H1 (cell line): ENCODE results near the gene CCBE1. TPM values are rescaled to one million over a fixed set of nuclear protein-coding genes. Genes with fewer than 3 reads are reported as not detected.

ENCODE experiments used
- polyA plus RNA-seq, 7 experiments: library from polyadenylated mRNA; depleted of rRNA in 3 of 7; stranded (reverse) in 5 of 7; unstranded in 2 of 7; fragments of >200 nt in 5 of 7; fragments of 200-250 nt in 2 of 7; gene quantifications; 1 replicate in 5 of 7; 2 replicates in 1 of 7; 4 replicates in 1 of 7; pipeline versions ENCODE4 v1.2.1 to v1.2.3, GENCODE V29; 2011 to 2013; ENCODE audit warnings: missing spikeins in 2 of 7, mixed read lengths in 2 of 7
- total RNA-seq: library from RNA; stranded (reverse); fragmentation: NEBNext Ultra II Directional; extraction: Animal tissue kit (Norgen Biotek cat#: 25700); gene quantifications from 2 replicates; pipeline ENCODE4 v1.2.1, GENCODE V29; 2021
- TF ChIP-seq, protein P1 (sequence below): IDR thresholded peaks from 2 replicates; pipeline ENCODE4 v1.6.1; 2012; ENCODE audit warnings: low read length, inconsistent platforms

Gene CCBE1
- total and polyA plus RNA-seq, 2 of the 8 experiments (the other 6 are each of a cell fraction or from before 2014, with no cell fraction given) = 2.1 to 2.6 TPM

DNA sequence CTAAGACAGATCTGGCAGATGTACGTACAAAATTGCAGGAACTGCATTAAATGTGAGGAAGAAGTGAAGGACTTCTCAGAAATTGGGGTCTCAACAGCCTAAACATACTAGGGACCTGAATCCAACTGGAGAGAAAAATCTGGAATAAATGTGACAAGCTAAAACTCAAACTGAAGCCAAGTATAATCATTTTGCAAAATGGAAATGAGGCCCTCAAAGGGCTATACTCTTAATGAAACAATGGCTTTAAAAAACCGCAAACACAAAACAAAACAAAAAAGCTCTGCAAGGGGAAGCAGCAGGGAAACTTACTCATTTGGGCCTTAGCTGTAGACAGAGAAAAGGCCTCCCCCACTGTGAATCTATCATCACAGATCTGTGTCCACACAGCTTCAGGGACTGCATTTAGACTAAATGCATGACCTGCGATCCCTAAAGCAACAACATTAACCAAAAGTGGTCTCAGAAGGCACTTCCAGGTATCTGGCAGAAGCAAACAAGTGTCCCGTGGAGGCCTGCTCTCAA, 63.2 kb downstream of the CCBE1 start (continued):
- TF ChIP-seq, protein P1, sequence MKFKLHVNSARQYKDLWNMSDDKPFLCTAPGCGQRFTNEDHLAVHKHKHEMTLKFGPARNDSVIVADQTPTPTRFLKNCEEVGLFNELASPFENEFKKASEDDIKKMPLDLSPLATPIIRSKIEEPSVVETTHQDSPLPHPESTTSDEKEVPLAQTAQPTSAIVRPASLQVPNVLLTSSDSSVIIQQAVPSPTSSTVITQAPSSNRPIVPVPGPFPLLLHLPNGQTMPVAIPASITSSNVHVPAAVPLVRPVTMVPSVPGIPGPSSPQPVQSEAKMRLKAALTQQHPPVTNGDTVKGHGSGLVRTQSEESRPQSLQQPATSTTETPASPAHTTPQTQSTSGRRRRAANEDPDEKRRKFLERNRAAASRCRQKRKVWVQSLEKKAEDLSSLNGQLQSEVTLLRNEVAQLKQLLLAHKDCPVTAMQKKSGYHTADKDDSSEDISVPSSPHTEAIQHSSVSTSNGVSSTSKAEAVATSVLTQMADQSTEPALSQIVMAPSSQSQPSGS = no peak
